ENCODE measurements around the gene PSMD2.
A peak's percentile ranks its signal among the peaks of the same experiment; 100 is the strongest.

The PSMD2 gene

DNA sequence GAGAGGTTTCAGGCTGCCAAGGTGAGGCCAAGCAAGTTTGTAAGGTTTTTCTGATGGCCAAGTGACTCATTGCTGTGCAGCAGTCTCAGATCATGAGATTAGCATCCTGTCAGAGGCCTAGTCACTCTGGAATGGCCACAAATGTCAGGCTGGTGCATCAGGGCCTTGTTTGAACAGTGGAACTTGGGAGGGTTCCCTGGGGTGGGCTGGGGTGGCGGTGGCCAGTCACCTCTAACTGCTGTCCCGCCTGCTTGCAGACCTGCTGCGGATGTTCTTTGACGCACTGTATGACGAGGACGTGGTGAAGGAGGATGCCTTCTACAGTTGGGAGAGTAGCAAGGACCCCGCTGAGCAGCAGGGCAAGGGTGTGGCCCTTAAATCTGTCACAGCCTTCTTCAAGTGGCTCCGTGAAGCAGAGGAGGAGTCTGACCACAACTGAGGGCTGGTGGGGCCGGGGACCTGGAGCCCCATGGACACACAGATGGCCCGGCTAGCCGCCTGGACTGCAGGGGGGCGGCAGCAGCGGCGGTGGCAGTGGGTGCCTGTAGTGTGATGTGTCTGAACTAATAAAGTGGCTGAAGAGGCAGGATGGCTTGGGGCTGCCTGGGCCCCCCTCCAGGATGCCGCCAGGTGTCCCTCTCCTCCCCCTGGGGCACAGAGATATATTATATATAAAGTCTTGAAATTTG is 35.6 kb downstream of the PSMD2 start:
- Histone ChIP-seq H4K20me1 (ENCODE audit: insufficient read depth, low read length) (peaks cover 35% of the 10 kb centered on the region), H3K4me1 (ENCODE audit: low read length) (0 out of 2 replicates have a peak, but pooled peaks cover 4% of the 10 kb centered on the region)

DNA sequence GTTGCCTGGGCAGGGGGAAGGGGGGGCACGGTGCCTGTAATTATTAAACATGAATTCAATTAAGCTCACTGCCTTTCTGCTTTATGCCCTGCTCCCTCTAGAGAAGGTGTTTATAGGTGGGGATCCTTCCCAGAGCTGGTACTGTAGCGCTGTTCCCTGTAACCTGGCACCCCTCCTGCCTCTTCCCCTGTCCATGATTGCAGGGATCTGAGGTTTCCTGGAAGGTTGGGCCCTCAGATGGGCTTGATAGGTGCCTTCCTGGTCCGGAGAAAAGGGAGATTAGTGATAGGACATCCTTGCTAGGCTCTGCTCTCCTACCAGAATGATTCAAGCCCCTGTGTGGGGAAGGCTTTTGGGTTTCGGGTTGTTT is 36.2 kb downstream of the PSMD2 start:
- peaks cover 47% of the 10 kb centered on the region for H3F3A ChIP-seq (ENCODE audit: insufficient read depth, low read length)
- TF ChIP-seq, protein P1, sequence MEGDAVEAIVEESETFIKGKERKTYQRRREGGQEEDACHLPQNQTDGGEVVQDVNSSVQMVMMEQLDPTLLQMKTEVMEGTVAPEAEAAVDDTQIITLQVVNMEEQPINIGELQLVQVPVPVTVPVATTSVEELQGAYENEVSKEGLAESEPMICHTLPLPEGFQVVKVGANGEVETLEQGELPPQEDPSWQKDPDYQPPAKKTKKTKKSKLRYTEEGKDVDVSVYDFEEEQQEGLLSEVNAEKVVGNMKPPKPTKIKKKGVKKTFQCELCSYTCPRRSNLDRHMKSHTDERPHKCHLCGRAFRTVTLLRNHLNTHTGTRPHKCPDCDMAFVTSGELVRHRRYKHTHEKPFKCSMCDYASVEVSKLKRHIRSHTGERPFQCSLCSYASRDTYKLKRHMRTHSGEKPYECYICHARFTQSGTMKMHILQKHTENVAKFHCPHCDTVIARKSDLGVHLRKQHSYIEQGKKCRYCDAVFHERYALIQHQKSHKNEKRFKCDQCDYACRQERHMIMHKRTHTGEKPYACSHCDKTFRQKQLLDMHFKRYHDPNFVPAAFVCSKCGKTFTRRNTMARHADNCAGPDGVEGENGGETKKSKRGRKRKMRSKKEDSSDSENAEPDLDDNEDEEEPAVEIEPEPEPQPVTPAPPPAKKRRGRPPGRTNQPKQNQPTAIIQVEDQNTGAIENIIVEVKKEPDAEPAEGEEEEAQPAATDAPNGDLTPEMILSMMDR (IDR thresholded peaks at IDR 0.05; ENCODE audit: low read length): no peak
- H3K4me1 ChIP-seq (ENCODE audit: low read length): 0 out of 2 replicates have a peak, but pooled peaks cover 4% of the 10 kb centered on the region
- H4K20me1 ChIP-seq (ENCODE audit: insufficient read depth, low read length): peaks cover 35% of the 10 kb centered on the region
- H3K79me2 ChIP-seq (ENCODE audit: low read length): peaks cover 28% of the 10 kb centered on the region
- peak overlapping the region; percentile 57 for H3K27ac ChIP-seq (ENCODE audit: low read length)
- no peaks in the 10 kb centered on the region for H3K9me3 ChIP-seq (replicated peaks; ENCODE audit: insufficient read depth, low read length)
- H3K4me3 ChIP-seq (ENCODE audit: low read length): peak overlapping the region; percentile 73; the same call in 1 of the 2 replicates
- no peak for DNase-seq
- H3K9ac ChIP-seq (ENCODE audit: low read length): peak overlapping the region; percentile 59; the same call in 1 of the 2 replicates
- H3K4me2 ChIP-seq (ENCODE audit: low read depth, low read length): peak overlapping the region; percentile 69
- H3K9me2 ChIP-seq (replicated peaks; ENCODE audit: insufficient read depth, low read length): no peaks in the 10 kb centered on the region
- H2AFZ ChIP-seq (ENCODE audit: low read length): no peak overlapping the region
- H3K27me3 ChIP-seq (replicated peaks; ENCODE audit: insufficient read depth, low read length): no peaks in the 10 kb centered on the region
- H3K36me3 ChIP-seq (replicated peaks; ENCODE audit: insufficient read depth, low read length): peaks cover 19% of the 10 kb centered on the region

More for the DNA sequence above, 35.6 kb downstream of the PSMD2 start:
- Histone ChIP-seq H3K9ac (ENCODE audit: low read length) (no peak overlapping the region), H3K79me2 (ENCODE audit: low read length) (peaks cover 31% of the 10 kb centered on the region), H3K9me2 (replicated peaks; ENCODE audit: insufficient read depth, low read length) (no peaks in the 10 kb centered on the region), H3F3A (ENCODE audit: insufficient read depth, low read length) (peaks cover 47% of the 10 kb centered on the region), H3K27me3 (replicated peaks; ENCODE audit: insufficient read depth, low read length) (no peaks in the 10 kb centered on the region), H3K27ac (ENCODE audit: low read length) (peak overlapping the region; percentile 57; the same call in 1 of the 2 replicates), H2AFZ (ENCODE audit: low read length) (no peak overlapping the region), H3K9me3 (replicated peaks; ENCODE audit: insufficient read depth, low read length) (no peaks in the 10 kb centered on the region), H3K4me3 (ENCODE audit: low read length) (no peak overlapping the region), H3K36me3 (replicated peaks; ENCODE audit: insufficient read depth, low read length) (peaks cover 19% of the 10 kb centered on the region), H3K4me2 (ENCODE audit: low read depth, low read length) (no peak overlapping the region)
- DNase-seq: no peak
- TF ChIP-seq, protein P1 (IDR thresholded peaks at IDR 0.05; ENCODE audit: low read length): no peak
- no peak for TF ChIP-seq EZH2 (optimal IDR thresholded peaks at IDR 0.05; ENCODE audit: low read depth, low read length)
- no peak for TF ChIP-seq EZH2phosphoT487 (IDR thresholded peaks at IDR 0.05; ENCODE audit: low read length)

DNA sequence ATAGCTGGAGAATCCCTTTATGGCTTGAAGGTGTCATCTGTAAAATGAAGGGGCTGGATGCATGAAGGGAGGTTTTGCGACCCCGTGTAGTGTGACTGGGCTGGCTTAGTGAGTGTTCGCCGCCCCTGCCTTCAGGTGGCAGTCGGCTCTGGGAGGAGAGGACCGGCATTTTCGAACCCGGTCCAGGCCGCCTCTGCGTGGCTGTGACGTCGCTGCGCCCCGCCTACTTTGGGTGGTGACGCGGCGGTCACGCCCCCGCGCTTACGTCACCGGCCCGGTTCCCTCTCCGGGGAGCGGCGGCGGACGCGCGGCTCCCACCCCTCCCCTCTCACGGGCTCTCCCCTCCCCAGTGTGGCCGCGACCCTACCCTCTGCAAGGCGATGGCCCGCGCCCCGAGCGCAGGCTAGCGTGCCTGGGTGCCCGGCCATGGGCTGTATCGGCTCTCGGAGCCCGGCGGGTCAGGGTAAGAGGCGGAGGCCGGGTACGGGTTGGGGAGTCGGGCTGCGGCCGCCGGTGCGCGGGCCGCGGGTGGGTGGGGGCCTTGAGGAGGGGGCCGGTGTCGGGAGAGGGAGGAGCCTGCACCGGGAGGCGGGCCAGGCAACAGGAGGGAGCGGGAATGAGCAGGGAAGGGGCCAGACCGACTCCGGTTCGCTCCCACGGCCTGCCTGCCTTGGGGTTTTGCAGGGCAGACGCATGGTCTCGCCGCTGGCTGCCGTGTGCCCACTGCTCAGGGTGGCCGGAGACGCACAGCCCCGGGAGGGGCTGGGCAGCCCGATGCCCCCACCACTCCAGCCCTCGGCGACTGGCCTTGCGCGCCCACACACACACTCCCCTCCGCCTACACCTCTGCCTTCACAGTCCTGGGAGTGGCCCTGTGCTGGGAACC is 36.9 kb downstream of the PSMD2 start:
- Histone ChIP-seq H3K4me2 (ENCODE audit: low read depth, low read length) (peak overlapping the region; percentile 69), H3K9ac (ENCODE audit: low read length) (peak overlapping the region; percentile 59; the same call in 1 of the 2 replicates), H2AFZ (ENCODE audit: low read length) (peak overlapping the region; percentile 71), H3K9me2 (replicated peaks; ENCODE audit: insufficient read depth, low read length) (no peaks in the 10 kb centered on the region), H3K79me2 (ENCODE audit: low read length) (peaks cover 26% of the 10 kb centered on the region), H3F3A (ENCODE audit: insufficient read depth, low read length) (peaks cover 44% of the 10 kb centered on the region), H4K20me1 (ENCODE audit: insufficient read depth, low read length) (peaks cover 35% of the 10 kb centered on the region), H3K27me3 (replicated peaks; ENCODE audit: insufficient read depth, low read length) (no peaks in the 10 kb centered on the region), H3K36me3 (replicated peaks; ENCODE audit: insufficient read depth, low read length) (peaks cover 19% of the 10 kb centered on the region), H3K4me1 (ENCODE audit: low read length) (0 out of 2 replicates have a peak, but pooled peaks cover 4% of the 10 kb centered on the region), H3K9me3 (replicated peaks; ENCODE audit: insufficient read depth, low read length) (no peaks in the 10 kb centered on the region), H3K4me3 (ENCODE audit: low read length) (peak overlapping the region; percentile 73), H3K27ac (ENCODE audit: low read length) (peak overlapping the region; percentile 57)
- TF ChIP-seq EZH2 (optimal IDR thresholded peaks at IDR 0.05; ENCODE audit: low read depth, low read length): no peak
- TF ChIP-seq, protein P1 (IDR thresholded peaks at IDR 0.05; ENCODE audit: low read length): no peak
- TF ChIP-seq EZH2phosphoT487 (IDR thresholded peaks at IDR 0.05; ENCODE audit: low read length): no peak
- peak; percentile 78 for DNase-seq
